SK-N-SH (cell line): ENCODE data around the gene PICALM. TPM values are rescaled to one million over a fixed set of nuclear protein-coding genes. Genes with fewer than 3 reads are reported as not detected.

ENCODE experiments used
- CTCF ChIA-PET: fragments of 300-600, 350-600 bp; formaldehyde crosslinking; extraction: SDS; loops from one replicate; lab custom pipeline; 2021; lab: Yijun Ruan, JAX
- POLR2A ChIA-PET: fragments of 350-600 bp; sonication (Branson Sonifier 250); formaldehyde crosslinking; extraction: SDS; loops from one replicate; lab custom pipeline; 2020; ENCODE audit warnings: antibody characterized with exemption, inconsistent platforms; lab: Yijun Ruan, JAX
- DNase-seq: peaks from one replicate; pipeline ENCODE4 v3.0.0; 2012
- H2AFZ ChIP-seq: fragments of 200-600 bp; sonication (generic); 2 replicates; pipeline ENCODE4 v1.8.1; 2016; ENCODE audit warnings: antibody characterized with exemption, mild to moderate bottlenecking, low read depth
- H3F3A ChIP-seq: fragments of 200-600 bp; sonication (generic); replicated peaks from 2 replicates; pipeline ENCODE3; 2016; ENCODE audit warnings: antibody characterized with exemption, mild to moderate bottlenecking; ENCODE audit not compliant: insufficient read depth
- H3K27ac ChIP-seq, 2 experiments: fragments of 200-500 bp in 1 of 2; fragments of 200-600 bp in 1 of 2; sonication (Bioruptor generic) in 1 of 2; sonication (generic), shearing (Covaris generic) in 1 of 2; 2 replicates each; pipeline versions ENCODE4 v1.5.1 to v1.6.1; 2014 to 2016; ENCODE audit warnings: low read depth in 2 of 2, inconsistent platforms in 1 of 2, low read length in 1 of 2, mild to moderate bottlenecking in 1 of 2, mixed read lengths in 1 of 2
- H3K27me3 ChIP-seq: fragments of 200-600 bp; sonication (generic), shearing (Covaris generic); 2 replicates; pipeline ENCODE4 v1.6.1; 2016; ENCODE audit warnings: mixed run types; ENCODE audit not compliant: insufficient read depth
- H3K36me3 ChIP-seq, 2 experiments: fragments of 200-500 bp in 1 of 2; fragments of 200-600 bp in 1 of 2; sonication (Bioruptor generic) in 1 of 2; sonication (generic) in 1 of 2; replicated peaks in 1 of 2; 2 replicates each; pipeline versions ENCODE3 to v1.5.1; 2014 to 2016; ENCODE audit warnings: low read length in 1 of 2, mild to moderate bottlenecking in 1 of 2; ENCODE audit not compliant: insufficient read depth in 2 of 2, control insufficient read depth in 1 of 2
- H3K4me1 ChIP-seq, 2 experiments: fragments of 200-500 bp in 1 of 2; fragments of 200-600 bp in 1 of 2; sonication (Bioruptor generic) in 1 of 2; sonication (generic), shearing (Covaris generic) in 1 of 2; 2 replicates each; pipeline versions ENCODE4 v1.5.1 to v1.6.1; 2014 to 2016; ENCODE audit warnings: low read depth in 1 of 2, low read length in 1 of 2, mixed run types in 1 of 2; ENCODE audit not compliant: insufficient read depth in 2 of 2, control insufficient read depth in 1 of 2
- H3K4me2 ChIP-seq: fragments of 200-600 bp; sonication (generic), shearing (Covaris generic); 2 replicates; pipeline ENCODE4 v1.6.1; 2017; ENCODE audit warnings: mixed run types
- H3K4me3 ChIP-seq, 2 experiments: fragments of 200-500 bp in 1 of 2; fragments of 200-600 bp in 1 of 2; sonication (Bioruptor generic) in 1 of 2; sonication (generic), shearing (Covaris generic) in 1 of 2; 2 replicates each; pipeline versions ENCODE4 v1.5.1 to v1.8.1; 2014 to 2016; ENCODE audit warnings: low read depth in 2 of 2, inconsistent platforms in 1 of 2, low read length in 1 of 2, mild to moderate bottlenecking in 1 of 2, mixed read lengths in 1 of 2, moderate library complexity in 1 of 2
- H3K79me2 ChIP-seq: fragments of 200-600 bp; sonication (generic); 2 replicates; pipeline ENCODE4 v1.8.1; 2017; ENCODE audit warnings: mild to moderate bottlenecking; ENCODE audit not compliant: insufficient read depth
- H3K9ac ChIP-seq: fragments of 200-600 bp; sonication (generic); 2 replicates; pipeline ENCODE4 v1.6.1; 2017; ENCODE audit warnings: mixed run types
- H3K9me2 ChIP-seq: fragments of 200-600 bp; sonication (generic); 2 replicates; pipeline ENCODE4 v1.6.1; 2017; ENCODE audit warnings: mixed run types
- H3K9me3 ChIP-seq: fragments of 200-600 bp; sonication (generic); 2 replicates; pipeline ENCODE4 v1.6.1; 2017; ENCODE audit warnings: mixed run types, mild to moderate bottlenecking, moderate library complexity
- H4K20me1 ChIP-seq: fragments of 200-600 bp; sonication (generic); 2 replicates; pipeline ENCODE4 v1.6.1; 2017; ENCODE audit warnings: mild to moderate bottlenecking, mixed run types; ENCODE audit not compliant: insufficient read depth
- ELF1 ChIP-seq: IDR thresholded peaks from 2 replicates; pipeline ENCODE4 v1.4.0; 2012
- EP300 ChIP-seq, 2 experiments: IDR thresholded peaks; 2 replicates each; pipeline versions ENCODE4 v1.4.0 to v1.6.1; 2012; ENCODE audit warnings: borderline replicate concordance in 1 of 2, low read depth in 1 of 2, low read length in 1 of 2
- EZH2phosphoT487 ChIP-seq: fragments of 200-600 bp; sonication (generic); IDR thresholded peaks from 2 replicates; pipeline ENCODE4 v1.6.1; 2017; ENCODE audit warnings: low read depth, mixed run types, mild to moderate bottlenecking, antibody characterized with exemption, moderate library complexity, borderline replicate concordance
- FOSL2 ChIP-seq: IDR thresholded peaks from 2 replicates; pipeline ENCODE4 v1.4.0; 2012; ENCODE audit warnings: low read depth, mild to moderate bottlenecking, moderate library complexity, borderline replicate concordance
- FOXM1 ChIP-seq: IDR thresholded peaks from 2 replicates; pipeline ENCODE4 v1.4.0; 2012; ENCODE audit warnings: low read depth, mild to moderate bottlenecking
- GABPA ChIP-seq: IDR thresholded peaks from 2 replicates; pipeline ENCODE4 v1.4.0; 2012; ENCODE audit warnings: low read depth, mild to moderate bottlenecking
- NRF1 ChIP-seq: IDR thresholded peaks from 2 replicates; pipeline ENCODE4 v1.6.1; 2012; ENCODE audit warnings: low read depth, mild to moderate bottlenecking, low read length
- RCOR1 ChIP-seq: fragments of 150-350 bp; IDR thresholded peaks from 2 replicates; pipeline ENCODE4 v1.6.1; 2017; ENCODE audit warnings: antibody characterized with exemption, low read length
- RFX5 ChIP-seq: IDR thresholded peaks from 2 replicates; pipeline ENCODE4 v1.6.1; 2012; ENCODE audit warnings: mild to moderate bottlenecking, improper control_type of control experiment, low read length
- SMC3 ChIP-seq: IDR thresholded peaks from 2 replicates; pipeline ENCODE4 v1.6.1; 2012; ENCODE audit warnings: low read depth, low read length, improper control_type of control experiment
- TAF1 ChIP-seq: IDR thresholded peaks from 2 replicates; pipeline ENCODE4 v1.6.1; 2012; ENCODE audit warnings: low read depth, mild to moderate bottlenecking, low read length, moderate library complexity, borderline replicate concordance
- TCF12 ChIP-seq: IDR thresholded peaks from 2 replicates; pipeline ENCODE4 v1.4.0; 2012
- YY1 ChIP-seq: IDR thresholded peaks from 2 replicates; pipeline ENCODE4 v1.4.0; 2012; ENCODE audit warnings: low read depth, mild to moderate bottlenecking
- WGBS: methylation state at CpG from one replicate; pipeline ENCODE4 v1.1.6; 2017; ENCODE audit warnings: low lambda C conversion rate; 5-methylcytosine and 5-hydroxymethylcytosine counted together
- polyA plus RNA-seq, 3 experiments: library from polyadenylated mRNA; depleted of rRNA; stranded (reverse); fragments of >200 nt; gene quantifications; 2 replicates each; pipeline ENCODE4 v1.2.3, GENCODE V29; 2012
- TF ChIP-seq, protein P1 (sequence below): fragments of 150-350 bp; IDR thresholded peaks from 2 replicates; pipeline ENCODE4 v1.6.1; 2017; ENCODE audit warnings: antibody characterized with exemption, low read length, low read depth, borderline replicate concordance
- TF ChIP-seq, protein P2 (sequence below): IDR thresholded peaks from 2 replicates; pipeline ENCODE4 v1.4.0; 2012; ENCODE audit warnings: low read depth, borderline replicate concordance

Gene PICALM
- polyA plus RNA-seq, 1 of the 3 experiments (the other 2 are of a cell fraction), result 103 TPM

DNA sequence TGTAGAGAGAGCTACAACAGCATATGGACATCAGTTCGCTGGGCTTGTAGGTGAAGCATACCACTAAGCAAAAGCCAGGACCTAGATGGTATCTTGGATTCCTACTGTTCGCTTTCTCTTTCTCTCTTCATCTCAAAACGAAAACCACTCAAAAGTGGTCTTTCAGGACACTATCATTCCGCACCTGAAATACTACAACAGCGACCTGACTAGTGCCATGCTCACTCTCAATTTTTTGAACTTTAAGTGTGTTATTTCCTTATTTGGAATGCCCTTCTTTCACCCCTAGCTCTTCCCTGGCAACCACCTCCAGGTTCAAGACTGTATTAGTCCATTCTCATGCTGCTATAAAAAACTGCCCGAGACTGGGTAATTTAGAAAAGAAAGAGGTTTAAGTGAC is 154.5 kb downstream of the PICALM start:
- Histone ChIP-seq H3K9me3 (no peaks in the 10 kb centered on the region), H3K79me2 (no peaks in the 10 kb centered on the region), H3K4me2 (no peak overlapping the region), H3F3A (no peaks in the 10 kb centered on the region), H3K36me3 (no peaks in the 10 kb centered on the region), H3K9me2 (no peaks in the 10 kb centered on the region), H4K20me1 (no peaks in the 10 kb centered on the region), H3K9ac (no peak overlapping the region), H3K27me3 (no peaks in the 10 kb centered on the region), H3K4me3 (no peak overlapping the region), H3K27ac (no peak overlapping the region), H2AFZ (no peak overlapping the region), H3K4me1 (no peaks in the 10 kb centered on the region)
- no peak for TF ChIP-seq RCOR1
- TF ChIP-seq, protein P1, sequence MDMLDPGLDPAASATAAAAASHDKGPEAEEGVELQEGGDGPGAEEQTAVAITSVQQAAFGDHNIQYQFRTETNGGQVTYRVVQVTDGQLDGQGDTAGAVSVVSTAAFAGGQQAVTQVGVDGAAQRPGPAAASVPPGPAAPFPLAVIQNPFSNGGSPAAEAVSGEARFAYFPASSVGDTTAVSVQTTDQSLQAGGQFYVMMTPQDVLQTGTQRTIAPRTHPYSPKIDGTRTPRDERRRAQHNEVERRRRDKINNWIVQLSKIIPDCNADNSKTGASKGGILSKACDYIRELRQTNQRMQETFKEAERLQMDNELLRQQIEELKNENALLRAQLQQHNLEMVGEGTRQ, result no peak
- no peak for TF ChIP-seq SMC3
- TF ChIP-seq GABPA, result no peak
- no peak for TF ChIP-seq TCF12
- 56% methylated on average over 6 of the region's 6 CpGs for WGBS
- no peak for DNase-seq
- CTCF ChIA-PET, result no interaction called here
- POLR2A ChIA-PET, result no interaction called here

DNA sequence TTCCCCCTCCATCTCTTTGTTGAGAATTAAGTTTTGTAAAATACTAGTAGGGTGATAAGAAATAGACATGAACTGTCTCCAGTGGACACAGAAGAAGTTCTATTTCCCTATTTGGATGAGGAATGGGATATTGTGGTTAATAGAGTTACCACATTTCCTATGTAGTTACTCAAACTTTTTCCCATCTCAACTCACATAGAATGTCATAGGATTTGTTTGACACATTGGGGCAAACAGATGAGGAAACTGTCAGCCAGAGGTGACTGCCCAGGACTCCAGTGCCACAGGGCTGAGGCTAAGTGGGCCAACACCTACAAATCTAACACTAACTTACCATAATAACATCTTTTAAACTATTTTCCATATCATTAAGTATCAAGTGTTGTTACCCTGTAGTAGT is 155.4 kb downstream of the PICALM start:
- no peaks in the 10 kb centered on the region for H3K4me1 ChIP-seq
- CTCF ChIA-PET, result no interaction called here
- POLR2A ChIA-PET, result no interaction called here
- H4K20me1 ChIP-seq, result no peaks in the 10 kb centered on the region
- H3K36me3 ChIP-seq, result no peaks in the 10 kb centered on the region
- no peak overlapping the region for H3K4me3 ChIP-seq
- no peaks in the 10 kb centered on the region for H3K27me3 ChIP-seq
- H3K4me2 ChIP-seq, result no peak overlapping the region
- H3K79me2 ChIP-seq, result no peaks in the 10 kb centered on the region
- no peaks in the 10 kb centered on the region for H3K9me2 ChIP-seq
- no peak overlapping the region for H3K27ac ChIP-seq
- H3K9me3 ChIP-seq, result no peaks in the 10 kb centered on the region
- no peak overlapping the region for H2AFZ ChIP-seq
- DNase-seq, result no peak
- H3F3A ChIP-seq, result no peaks in the 10 kb centered on the region
- no peak overlapping the region for H3K9ac ChIP-seq
- no peak for TF ChIP-seq YY1
- no peak for TF ChIP-seq TAF1
- no peak for TF ChIP-seq NRF1
- no peak for TF ChIP-seq EP300 (IDR thresholded peaks at IDR 0.05; ENCODE audit: borderline replicate concordance in 1 of 2, low read depth in 1 of 2, low read length in 1 of 2)
- TF ChIP-seq, protein P2, sequence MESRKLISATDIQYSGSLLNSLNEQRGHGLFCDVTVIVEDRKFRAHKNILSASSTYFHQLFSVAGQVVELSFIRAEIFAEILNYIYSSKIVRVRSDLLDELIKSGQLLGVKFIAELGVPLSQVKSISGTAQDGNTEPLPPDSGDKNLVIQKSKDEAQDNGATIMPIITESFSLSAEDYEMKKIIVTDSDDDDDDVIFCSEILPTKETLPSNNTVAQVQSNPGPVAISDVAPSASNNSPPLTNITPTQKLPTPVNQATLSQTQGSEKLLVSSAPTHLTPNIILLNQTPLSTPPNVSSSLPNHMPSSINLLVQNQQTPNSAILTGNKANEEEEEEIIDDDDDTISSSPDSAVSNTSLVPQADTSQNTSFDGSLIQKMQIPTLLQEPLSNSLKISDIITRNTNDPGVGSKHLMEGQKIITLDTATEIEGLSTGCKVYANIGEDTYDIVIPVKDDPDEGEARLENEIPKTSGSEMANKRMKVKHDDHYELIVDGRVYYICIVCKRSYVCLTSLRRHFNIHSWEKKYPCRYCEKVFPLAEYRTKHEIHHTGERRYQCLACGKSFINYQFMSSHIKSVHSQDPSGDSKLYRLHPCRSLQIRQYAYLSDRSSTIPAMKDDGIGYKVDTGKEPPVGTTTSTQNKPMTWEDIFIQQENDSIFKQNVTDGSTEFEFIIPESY, result no peak
- no peak for TF ChIP-seq TCF12
- no peak for TF ChIP-seq ELF1
- TF ChIP-seq RFX5, result no peak
- TF ChIP-seq EZH2phosphoT487, result no peak
- TF ChIP-seq FOSL2, result no peak
- no peak for TF ChIP-seq FOXM1
